IPS-NIHi7 (cell line): ENCODE data around the gene AGAP1.

Experiments used
- DNase-seq: peaks from one replicate; pipeline ENCODE4 v3.0.0; 2012; ENCODE audit warnings: mixed read lengths; ENCODE audit errors: extremely low spot score

AGAP1 gene

GRCh38 chr2:235710933-235711332, 217.1 kb downstream of the AGAP1 start:
- DNase-seq = no peak

- no peak for DNase-seq
Measured at GRCh38 chr2:235711527-235711926, 217.7 kb downstream of the AGAP1 start.

DNA sequence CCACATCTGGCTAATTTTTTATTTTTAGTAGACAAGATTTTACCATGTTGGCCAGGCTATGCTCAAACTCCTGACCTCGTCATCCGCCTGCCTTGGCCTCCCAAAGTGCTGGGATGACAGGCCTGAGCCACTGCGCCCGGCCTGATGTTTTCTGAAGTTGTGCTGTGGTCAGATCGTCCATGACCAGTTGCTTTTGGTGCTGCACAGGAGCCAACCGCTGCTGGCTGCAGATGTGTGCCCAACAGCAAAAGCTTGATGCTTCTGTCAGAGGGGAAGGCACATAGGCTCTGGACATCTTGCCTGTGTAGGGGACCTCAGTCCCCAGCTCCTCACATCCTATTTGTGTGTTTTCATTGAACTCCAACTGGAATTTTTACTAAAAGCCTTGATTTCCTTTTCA, 218.3 kb downstream of the AGAP1 start:
- no peak for DNase-seq

- no peak for DNase-seq
Measured at GRCh38 chr2:235713189-235713588, 219.3 kb downstream of the AGAP1 start.

- DNase-seq = no peak
Measured at GRCh38 chr2:235715601-235716000, 221.8 kb downstream of the AGAP1 start.

- no peak for DNase-seq
Measured at GRCh38 chr2:235716875-235717496, 223.1 kb downstream of the AGAP1 start.

DNA sequence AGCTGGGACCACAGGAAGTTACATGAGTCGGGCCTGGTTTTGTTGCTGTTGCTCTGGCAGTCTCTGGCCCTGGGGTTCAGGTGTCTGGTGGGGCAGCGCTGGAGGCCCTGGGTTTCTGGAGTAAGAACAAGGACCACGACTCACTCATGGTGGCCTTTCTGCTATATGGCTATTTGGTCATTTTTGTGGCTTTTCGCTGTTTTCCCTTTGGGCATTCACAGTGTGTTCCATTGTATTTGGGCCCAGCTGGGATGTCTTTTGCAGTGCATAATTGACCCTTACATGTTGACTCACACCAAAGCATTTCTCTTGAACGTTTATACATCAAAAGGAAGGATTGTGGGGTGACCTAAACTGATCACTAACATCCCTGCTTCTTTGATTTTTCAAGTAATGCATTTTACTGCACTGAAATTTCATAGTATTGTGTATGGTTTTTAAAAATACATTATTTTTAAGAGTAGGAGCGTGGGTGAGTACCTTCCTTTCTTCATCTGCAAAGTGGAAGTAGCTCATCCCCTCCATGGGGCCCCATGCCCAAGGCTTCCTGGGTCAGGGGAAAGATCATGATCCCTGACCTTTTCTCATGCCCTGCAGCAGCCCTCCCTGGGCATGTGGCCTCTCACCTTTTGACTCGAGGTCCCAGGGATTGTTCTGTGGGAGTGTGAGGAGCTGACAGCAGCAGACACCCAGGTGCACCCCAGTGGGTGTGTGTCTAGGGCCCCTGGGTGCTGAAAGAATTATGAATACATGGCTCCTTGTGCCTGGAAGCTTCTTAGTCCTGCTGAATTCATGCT, 225.5 kb downstream of the AGAP1 start:
- DNase-seq = no peak

- DNase-seq = no peak
Measured at GRCh38 chr2:235721625-235722024, 227.8 kb downstream of the AGAP1 start.

GRCh38 chr2:235722869-235723268, 229.0 kb downstream of the AGAP1 start:
- no peak for DNase-seq

DNA sequence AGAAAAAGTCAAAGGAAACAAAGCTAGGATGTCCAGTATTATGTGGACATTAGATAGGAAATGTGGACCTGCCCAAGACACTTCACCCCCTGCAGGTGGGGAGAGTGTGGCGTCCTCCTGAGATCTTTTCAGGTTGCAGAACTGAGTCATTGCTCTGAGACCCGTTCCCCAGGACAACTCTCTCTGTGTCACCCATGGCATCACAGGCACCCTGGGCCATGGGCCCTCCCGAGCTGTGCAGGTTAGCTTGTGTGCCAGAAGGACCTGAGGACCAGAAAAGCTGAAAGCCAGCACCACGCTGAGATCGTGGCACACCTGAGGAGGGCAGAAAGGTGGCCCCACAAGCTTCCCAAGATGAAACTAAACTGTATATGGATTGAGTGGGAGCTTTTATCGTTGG, 229.5 kb downstream of the AGAP1 start:
- no peak for DNase-seq

DNA sequence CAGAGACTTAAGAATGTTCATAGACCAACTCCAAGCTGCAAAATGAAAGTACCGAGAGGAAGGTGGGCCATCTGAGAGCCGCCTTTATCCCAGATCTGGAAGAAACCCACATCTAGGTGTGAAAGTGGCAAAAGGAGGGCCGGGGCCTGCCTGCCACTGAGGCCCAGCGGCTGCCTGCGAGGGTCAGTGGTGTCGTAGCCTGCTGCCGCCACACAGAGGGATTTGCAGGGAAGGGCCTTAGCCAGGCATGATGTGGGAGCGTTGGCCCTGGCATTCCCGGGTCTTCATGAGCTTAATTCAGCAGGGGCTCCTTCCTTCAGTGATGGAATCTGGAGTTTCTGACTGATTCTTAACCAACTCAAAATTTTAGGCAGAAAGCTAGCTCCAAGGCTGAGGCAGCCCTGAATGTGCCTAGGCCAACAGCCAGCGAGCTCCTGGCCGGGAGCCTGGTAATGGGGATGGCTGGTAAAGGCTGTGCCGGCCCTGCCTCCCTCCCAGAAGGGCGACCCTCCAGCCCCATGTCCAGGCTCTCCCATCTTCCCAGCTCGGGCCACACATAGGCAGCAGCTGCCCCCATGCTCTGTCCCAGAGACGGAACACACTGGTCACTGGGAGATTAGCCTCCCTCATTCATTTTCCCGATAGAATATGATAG, 230.1 kb downstream of the AGAP1 start:
- DNase-seq = no peak

- DNase-seq = no peak
Measured at GRCh38 chr2:235725016-235725489, 231.2 kb downstream of the AGAP1 start.

DNA sequence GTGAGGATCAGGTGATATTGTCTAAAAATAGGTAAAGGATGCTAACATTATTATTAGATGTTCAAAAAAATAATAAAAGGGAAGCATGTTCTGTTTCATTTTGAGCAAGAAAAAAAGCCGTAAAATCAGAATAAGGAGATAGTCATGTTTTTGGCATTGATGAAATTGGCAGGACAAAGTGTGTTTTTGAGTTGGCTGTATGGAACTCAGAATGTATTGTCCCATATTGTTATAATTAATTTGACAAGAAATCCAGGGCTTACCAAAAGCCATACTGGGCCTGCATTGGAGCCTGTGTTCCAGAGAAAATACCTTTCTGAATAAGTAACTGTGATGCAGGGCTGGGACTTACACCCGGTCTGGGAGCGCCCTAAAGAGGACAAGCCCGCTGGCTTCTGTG, 232.0 kb downstream of the AGAP1 start:
- no peak for DNase-seq

GRCh38 chr2:235726554-235726953, 232.7 kb downstream of the AGAP1 start:
- DNase-seq = no peak

DNA sequence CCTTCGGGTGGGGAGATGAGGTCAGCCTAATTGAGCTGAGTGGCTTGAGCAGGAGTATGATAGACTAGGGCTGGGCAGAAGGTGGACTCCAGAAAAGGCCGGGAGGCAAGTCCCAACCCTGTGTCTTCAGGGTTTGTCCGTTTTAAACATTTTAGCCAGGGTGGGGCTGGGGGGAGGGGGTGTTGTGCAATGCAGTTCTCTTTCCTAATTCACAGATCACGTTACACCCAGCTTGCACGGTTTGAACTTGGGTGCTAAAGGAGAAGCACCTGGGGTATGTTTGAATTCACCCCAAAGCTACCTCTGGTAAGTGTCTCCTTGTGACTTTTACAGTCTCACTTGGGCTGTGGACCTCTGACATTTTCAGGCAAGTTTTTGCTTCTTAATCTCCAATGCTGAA, 233.3 kb downstream of the AGAP1 start:
- DNase-seq = no peak

DNA sequence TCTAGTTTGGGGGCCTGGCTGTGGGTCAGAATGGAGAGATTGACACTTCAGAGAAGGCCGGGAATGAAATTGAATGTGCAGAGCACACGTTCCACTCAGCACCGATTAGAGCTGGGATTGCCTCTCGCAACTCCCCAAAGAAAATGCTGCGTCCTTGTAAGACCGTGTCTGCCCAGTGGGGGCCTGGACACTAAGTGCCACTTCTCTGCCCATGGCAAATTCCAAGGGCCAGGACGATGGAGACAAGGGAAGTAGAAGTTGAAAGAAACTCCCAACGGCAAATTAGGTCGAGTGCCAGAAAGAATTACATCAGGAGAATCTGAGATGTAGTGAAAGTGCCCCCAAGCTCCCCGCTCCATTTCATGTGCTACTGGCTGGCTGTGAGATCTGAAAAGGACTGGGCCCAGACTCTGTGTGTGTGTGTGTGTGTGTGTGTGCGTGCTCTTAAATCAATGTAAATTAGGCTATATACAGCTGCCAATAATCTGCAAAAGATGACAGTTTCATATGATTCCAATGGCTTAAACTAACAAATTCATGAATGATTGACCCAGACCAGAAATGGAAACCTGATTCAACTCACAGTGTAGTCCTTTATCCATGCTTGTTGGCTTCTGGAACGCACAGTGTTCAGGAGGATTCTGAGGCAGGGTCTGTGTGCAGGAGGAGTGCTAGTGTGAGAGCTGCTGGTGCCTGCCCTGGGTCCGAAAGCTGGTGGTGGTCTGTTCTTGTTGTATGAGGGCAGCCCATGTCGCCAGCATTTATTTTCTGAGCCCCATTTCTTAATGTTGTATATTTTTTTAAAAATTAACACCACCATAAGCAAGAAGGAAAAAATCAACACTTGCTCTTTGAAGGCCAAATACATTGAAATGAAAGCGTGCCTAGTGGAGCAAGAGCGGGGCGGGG, 234.3 kb downstream of the AGAP1 start:
- no peak for DNase-seq

GRCh38 chr2:235728800-235729556, 235.1 kb downstream of the AGAP1 start:
- DNase-seq = no peak

DNA sequence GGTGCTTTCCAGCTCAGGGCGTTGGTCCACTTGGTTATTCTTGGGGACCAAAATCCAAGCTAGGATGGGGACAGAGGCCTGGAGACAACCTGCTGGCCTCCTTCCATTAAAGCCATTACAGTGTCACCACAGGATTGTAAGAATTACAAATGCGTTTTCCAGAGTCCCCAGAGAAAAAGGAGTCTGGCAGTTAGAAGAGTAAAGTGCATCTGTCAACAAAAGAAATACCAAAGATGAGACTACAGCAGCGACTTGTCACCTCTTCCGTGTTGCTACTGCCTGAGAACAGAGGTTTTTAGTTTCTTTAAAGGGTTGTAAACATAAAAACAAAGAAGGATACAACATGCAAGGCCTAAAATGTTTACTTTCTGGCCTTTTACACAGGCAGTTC, 235.7 kb downstream of the AGAP1 start:
- DNase-seq = no peak

GRCh38 chr2:235730115-235730514, 236.3 kb downstream of the AGAP1 start:
- DNase-seq = no peak

GRCh38 chr2:235733761-235734160, 239.9 kb downstream of the AGAP1 start:
- no peak for DNase-seq

DNA sequence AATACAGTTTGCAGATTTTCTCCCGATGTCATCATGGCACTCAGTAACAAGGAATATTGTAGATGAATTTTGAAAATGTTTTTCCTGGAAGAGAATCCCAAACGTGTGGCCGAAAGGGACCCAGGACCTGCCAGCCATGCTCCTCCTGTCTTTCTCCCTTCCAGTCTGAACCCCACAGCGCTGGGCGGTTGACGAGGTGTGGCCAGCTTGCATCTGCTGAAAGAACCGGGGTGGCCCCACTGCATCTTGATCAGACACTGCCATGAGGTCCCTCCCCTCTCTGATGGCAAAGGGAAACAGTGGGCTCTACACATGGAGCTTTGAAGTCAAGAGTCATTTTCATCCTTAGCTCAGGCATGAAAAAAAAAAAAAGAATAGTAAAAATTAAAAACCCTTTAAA, 240.3 kb downstream of the AGAP1 start:
- DNase-seq = no peak
